SJSA1 (cell line): ENCODE measurements around the gene NUAK1. TPM values are rescaled to one million over a fixed set of nuclear protein-coding genes. Genes with fewer than 3 reads are reported as not detected.

Experiments used
- DNase-seq, 2 experiments: peaks; one replicate each; pipeline ENCODE4 v3.0.0-alpha.2; 2015 to 2020; ENCODE audit warnings: low spot score in 2 of 2, low read depth in 1 of 2
- H3K27ac ChIP-seq: fragments of 250-450 bp; sonication (Bioruptor Pico); 2 replicates; pipeline ENCODE4 v1.5.1; 2020; ENCODE audit warnings: mild to moderate bottlenecking, moderate library complexity
- H3K27me3 ChIP-seq: fragments of 250-450 bp; sonication (Bioruptor Pico); replicated peaks from 2 replicates; pipeline ENCODE4 v1.5.1; 2020; ENCODE audit warnings: mild to moderate bottlenecking, moderate library complexity
- H3K36me3 ChIP-seq: fragments of 250-450 bp; sonication (Bioruptor Pico); 2 replicates; pipeline ENCODE4 v1.5.1; 2020; ENCODE audit warnings: mild to moderate bottlenecking
- H3K4me1 ChIP-seq: fragments of 250-450 bp; sonication (Bioruptor Pico); replicated peaks from 2 replicates; pipeline ENCODE4 v1.6.1; 2021; ENCODE audit warnings: mild to moderate bottlenecking
- H3K4me3 ChIP-seq: fragments of 250-450 bp; sonication (Bioruptor Pico); 2 replicates; pipeline ENCODE4 v1.5.1; 2020; ENCODE audit warnings: mild to moderate bottlenecking
- H3K9me3 ChIP-seq: fragments of 250-450 bp; sonication (Bioruptor Pico); replicated peaks from 2 replicates; pipeline ENCODE4 v1.5.1; 2020; ENCODE audit warnings: mild to moderate bottlenecking
- total RNA-seq: library from RNA; depleted of rRNA; stranded (reverse); fragments of >200 nt; shearing (Covaris generic); gene quantifications from 2 replicates; pipeline ENCODE4 v1.2.3, GENCODE V29; 2014

NUAK1 gene
- total RNA-seq, 1 experiment from 2014 or later, result 60.6 TPM

DNA sequence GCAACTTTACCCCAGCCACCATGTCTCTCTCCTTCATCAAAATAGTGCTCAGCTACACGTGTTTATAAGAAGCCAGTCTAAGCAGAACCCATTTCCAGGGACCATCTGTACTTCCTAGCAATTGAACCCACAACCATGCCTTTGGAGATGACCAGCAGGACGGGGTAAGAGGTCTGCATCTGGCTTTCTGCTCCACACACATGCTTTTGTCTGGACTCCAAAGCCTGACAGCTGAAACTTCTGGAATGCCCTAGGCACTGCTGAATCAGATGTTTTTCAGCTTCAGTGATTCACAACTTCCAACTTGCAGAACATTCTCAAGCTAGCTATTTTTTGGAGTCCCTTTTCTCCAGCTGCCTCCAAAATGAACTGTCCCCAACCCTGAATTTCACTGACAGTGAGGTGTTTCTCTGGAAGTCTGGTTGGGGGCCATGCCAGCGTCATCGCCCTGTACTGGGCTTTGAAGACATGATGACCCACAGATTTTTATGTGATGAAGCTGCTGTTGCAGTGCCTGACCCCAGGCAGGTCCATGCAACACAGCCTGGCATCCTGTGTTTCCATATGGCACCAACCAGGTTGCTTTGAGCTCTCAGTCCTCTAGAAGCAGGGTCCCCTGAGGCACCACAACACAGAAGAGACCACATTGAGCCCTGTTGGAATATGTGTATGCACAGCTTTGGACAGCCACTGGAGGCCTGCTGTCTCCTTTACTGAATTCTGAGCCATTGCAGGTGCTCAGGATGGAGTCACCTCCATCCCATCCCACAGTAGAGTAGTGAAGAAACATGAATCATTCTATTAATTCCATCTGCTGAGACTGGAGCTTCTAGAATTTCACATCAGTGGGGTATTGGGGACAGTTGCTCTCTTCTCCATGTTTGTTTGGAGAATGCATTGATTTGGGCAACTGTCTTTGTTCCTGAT is 80.2 kb downstream of the NUAK1 start:
- no peak for DNase-seq
- H3K36me3 ChIP-seq, result peaks cover 12% of the 10 kb centered on the region
- H3K4me3 ChIP-seq, result no peak overlapping the region
- H3K9me3 ChIP-seq, result no peaks in the 10 kb centered on the region
- no peaks in the 10 kb centered on the region for H3K4me1 ChIP-seq
- no peak overlapping the region for H3K27ac ChIP-seq
- no peaks in the 10 kb centered on the region for H3K27me3 ChIP-seq

DNA sequence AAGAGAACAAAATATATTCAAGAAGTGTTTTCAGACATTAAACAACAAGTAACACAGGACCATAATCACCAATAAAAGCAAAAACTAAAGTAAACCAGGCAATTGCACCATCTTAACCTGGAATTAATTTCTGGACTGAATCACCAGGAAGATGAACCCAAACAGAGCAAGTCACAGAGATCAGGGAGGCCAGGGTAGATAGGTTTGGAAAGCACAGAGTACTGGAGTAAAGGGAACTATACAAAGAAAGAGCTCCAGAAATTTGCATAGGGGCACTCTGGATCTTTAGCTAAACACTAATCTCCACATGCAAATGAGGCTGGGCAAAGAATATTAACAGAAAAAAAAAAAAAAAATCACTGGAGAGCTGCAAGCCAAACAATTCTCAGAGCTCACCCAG is 84.7 kb downstream of the NUAK1 start:
- no peak for DNase-seq
- no peaks in the 10 kb centered on the region for H3K27me3 ChIP-seq
- no peaks in the 10 kb centered on the region for H3K9me3 ChIP-seq
- peaks cover 9% of the 10 kb centered on the region for H3K4me1 ChIP-seq
- H3K27ac ChIP-seq, result no peak overlapping the region
- no peaks in the 10 kb centered on the region for H3K36me3 ChIP-seq
- no peak overlapping the region for H3K4me3 ChIP-seq

DNA sequence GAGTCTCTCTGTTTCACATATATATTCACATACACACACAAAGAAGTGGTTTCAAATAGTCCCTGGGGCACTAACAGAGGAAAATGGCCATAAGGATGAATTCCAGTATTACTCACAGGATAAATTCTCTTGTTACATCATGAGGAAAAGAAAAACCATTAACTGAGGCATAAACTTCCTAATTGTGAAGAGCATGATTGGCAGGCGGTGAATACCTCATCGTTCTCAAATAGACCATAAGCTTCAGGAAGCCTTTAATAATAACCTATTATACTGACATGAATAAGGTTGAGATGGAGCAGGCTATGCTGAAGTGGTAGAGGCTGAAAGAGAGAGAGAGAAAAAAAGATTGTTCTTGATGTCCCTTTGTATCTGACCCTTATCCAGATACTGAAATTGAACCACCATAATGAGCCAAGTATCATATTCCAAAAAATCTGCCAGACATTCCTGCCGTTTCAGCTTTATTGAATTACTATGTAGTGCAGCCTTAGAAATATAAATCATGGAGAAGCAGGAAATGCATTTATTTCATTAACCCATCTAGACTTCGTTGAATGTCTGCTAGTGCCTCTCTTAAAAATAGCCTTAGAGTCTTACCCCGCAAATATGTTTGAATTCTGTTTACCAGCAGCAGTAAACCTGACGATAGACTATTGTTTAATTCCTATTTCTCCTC is 86.8 kb downstream of the NUAK1 start:
- H3K9me3 ChIP-seq, result no peaks in the 10 kb centered on the region
- DNase-seq, result no peak
- no peaks in the 10 kb centered on the region for H3K36me3 ChIP-seq
- H3K4me1 ChIP-seq, result peaks cover 9% of the 10 kb centered on the region
- no peak overlapping the region for H3K4me3 ChIP-seq
- H3K27ac ChIP-seq, result no peak overlapping the region
- H3K27me3 ChIP-seq, result no peaks in the 10 kb centered on the region

DNA sequence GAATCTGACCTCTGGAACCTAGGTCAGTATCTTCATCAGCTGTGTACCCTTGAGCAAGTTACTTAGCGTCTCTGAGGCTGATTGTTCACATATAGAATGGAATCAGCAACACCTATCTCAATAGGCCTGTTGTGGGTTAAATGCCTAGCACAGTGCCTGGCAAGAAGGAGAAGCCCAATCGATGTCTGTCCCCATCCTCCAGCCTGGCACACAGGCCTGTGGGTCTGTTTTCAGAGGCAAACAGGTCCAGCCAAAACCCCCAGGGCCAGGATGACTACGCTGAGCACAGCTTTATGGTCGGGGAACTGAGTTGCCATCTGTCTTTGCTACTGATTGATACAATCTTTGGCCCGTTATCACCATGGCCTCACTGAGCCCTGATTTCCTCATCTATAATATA is 89.2 kb downstream of the NUAK1 start:
- no peak for DNase-seq
- H3K36me3 ChIP-seq, result no peaks in the 10 kb centered on the region
- no peaks in the 10 kb centered on the region for H3K9me3 ChIP-seq
- H3K27ac ChIP-seq, result no peak overlapping the region
- no peak overlapping the region for H3K4me3 ChIP-seq
- peaks cover 18% of the 10 kb centered on the region for H3K4me1 ChIP-seq
- no peaks in the 10 kb centered on the region for H3K27me3 ChIP-seq

DNA sequence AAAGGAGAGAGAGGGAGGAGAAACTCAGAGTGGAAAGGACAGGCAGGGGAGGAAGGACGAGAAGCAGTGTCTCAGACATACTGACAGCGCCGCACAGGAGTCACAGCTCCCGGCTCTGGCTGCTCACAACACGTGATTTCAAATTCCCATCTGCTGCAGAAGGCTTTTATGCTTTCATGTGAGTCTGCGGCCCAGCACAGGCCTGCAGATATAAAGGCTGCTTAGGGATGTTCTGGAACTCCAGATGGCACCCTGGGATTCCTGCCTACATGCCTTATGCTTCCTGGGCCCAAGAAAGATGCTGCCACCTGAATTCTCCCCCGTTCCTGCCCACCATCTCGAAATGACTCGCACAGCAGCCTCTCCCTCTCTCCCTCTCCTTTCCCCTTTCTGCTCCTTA is 89.6 kb downstream of the NUAK1 start:
- Histone ChIP-seq H3K4me1 (peaks cover 20% of the 10 kb centered on the region), H3K9me3 (no peaks in the 10 kb centered on the region), H3K27me3 (no peaks in the 10 kb centered on the region), H3K27ac (no peak overlapping the region), H3K4me3 (no peak overlapping the region), H3K36me3 (no peaks in the 10 kb centered on the region)
- DNase-seq, result no peak

DNA sequence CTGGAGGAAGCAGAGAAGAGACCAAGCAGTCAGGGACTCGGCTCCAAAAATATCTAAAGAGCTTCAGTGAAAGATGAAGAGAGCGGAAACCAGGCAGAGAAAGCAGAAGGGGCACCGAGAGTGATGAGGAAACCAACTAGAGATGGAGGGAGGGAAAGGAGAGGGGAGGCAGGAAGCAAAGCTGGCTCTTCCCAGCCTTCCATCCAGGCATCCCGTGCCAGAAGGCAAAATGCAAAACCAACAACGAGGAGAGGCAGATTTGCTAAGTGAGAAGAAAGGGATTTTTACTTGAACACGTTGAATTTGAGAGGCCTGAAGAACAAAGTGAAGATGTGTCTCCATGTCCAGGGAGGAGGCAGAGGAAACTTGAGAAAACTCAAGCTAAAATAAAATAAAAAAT is 90.1 kb downstream of the NUAK1 start:
- Histone ChIP-seq H3K36me3 (no peaks in the 10 kb centered on the region), H3K27me3 (no peaks in the 10 kb centered on the region), H3K27ac (no peak overlapping the region), H3K4me3 (no peak overlapping the region), H3K9me3 (no peaks in the 10 kb centered on the region), H3K4me1 (peaks cover 20% of the 10 kb centered on the region)
- DNase-seq, result no peak

DNA sequence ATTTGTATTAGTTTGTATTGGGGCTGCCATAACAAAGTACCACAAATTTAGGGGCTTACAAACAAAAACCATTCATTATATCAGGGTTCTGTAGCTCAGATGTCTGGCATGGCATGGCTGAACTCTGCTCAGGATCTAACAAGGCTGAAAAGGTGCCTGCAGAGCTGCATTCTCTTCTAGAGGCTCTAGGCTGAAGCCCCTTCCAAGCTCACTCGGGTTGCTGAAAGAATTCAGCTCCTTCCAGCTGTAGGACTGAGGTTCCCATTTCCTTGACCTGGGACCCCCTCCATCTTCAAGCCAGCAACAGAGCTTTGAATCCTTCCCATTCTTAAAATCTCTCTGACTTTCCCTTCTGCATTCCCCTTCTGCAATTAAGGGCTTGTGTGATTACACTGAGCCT is 90.7 kb downstream of the NUAK1 start:
- Histone ChIP-seq H3K36me3 (no peaks in the 10 kb centered on the region), H3K4me3 (no peak overlapping the region), H3K9me3 (no peaks in the 10 kb centered on the region), H3K4me1 (peaks cover 20% of the 10 kb centered on the region), H3K27me3 (no peaks in the 10 kb centered on the region), H3K27ac (no peak overlapping the region)
- DNase-seq, result no peak

DNA sequence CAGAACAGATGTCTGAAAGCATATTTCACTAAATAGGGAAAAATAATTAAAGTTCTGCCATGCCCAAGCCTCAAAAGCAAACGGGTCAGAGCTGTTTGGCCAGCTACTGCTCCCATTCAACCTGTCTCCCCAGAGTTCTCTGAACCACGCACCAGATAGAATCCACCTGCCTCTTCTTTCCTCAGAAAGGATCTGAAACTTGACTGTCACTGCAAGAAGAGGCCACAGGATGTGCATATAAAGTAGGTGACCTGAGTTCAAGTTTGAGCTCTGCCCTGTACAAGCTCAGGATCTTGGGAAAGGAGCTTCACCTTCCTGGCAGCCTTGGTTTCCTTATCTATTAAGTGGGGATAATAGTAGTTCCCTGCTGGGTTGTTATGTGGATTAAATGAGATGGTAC is 91.8 kb downstream of the NUAK1 start:
- H3K4me3 ChIP-seq, result no peak overlapping the region
- H3K36me3 ChIP-seq, result no peaks in the 10 kb centered on the region
- no peaks in the 10 kb centered on the region for H3K9me3 ChIP-seq
- H3K27me3 ChIP-seq, result no peaks in the 10 kb centered on the region
- H3K4me1 ChIP-seq, result peaks cover 23% of the 10 kb centered on the region
- no peak for DNase-seq
- no peak overlapping the region for H3K27ac ChIP-seq

DNA sequence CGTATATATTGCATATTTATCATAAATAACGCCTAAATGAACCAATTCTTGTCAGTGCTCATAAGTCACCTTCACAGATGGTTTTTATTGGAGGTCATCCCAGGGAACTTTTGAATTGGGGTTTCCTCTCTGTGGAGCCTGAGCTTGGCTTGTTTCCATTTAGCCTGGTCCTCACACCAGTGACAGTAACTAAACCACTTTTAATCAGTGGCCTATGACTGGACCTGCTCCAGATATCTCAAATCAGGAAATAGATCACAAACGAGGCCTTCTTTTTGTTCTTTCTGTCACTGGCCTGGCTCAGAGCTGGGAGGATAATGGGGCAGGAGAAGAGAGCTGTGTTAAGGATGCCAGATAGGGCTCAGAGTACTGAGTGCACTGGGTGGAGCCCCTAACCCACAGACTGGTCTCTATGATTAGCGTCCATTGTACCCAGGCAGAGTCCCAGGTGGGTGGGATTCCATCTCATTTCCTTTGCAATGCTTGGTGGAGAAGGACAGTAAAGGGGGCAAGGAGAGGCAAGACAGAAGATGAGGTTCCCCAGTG is 92.4 kb downstream of the NUAK1 start:
- Histone ChIP-seq H3K9me3 (no peaks in the 10 kb centered on the region), H3K4me1 (peaks cover 21% of the 10 kb centered on the region), H3K27ac (no peak overlapping the region), H3K27me3 (no peaks in the 10 kb centered on the region), H3K36me3 (no peaks in the 10 kb centered on the region), H3K4me3 (no peak overlapping the region)
- no peak for DNase-seq

DNA sequence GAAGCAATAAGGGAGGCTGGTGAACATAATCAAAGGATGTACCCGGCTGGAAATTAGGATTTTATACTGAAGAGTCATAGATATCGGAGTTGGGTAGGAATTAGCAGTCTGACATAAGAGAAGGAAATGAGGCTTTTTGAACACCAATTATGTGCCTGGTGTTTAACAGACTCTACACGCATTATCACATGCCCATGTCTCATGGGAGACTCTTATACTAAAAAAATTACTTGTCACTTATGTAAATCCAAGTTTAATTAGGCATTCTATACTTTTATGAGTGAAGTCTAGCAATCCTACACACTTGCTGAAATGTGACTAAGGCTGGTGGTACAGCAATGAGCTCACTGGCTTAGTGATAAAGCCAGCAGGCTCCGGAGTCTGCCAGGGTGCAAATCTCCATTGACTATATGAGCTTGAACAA is 93.5 kb downstream of the NUAK1 start:
- Histone ChIP-seq H3K27me3 (no peaks in the 10 kb centered on the region), H3K4me3 (no peak overlapping the region), H3K4me1 (peaks cover 21% of the 10 kb centered on the region), H3K36me3 (no peaks in the 10 kb centered on the region), H3K27ac (peak overlapping the region; percentile 20; the same call in 1 of the 2 replicates), H3K9me3 (no peaks in the 10 kb centered on the region)
- DNase-seq, result no peak

DNA sequence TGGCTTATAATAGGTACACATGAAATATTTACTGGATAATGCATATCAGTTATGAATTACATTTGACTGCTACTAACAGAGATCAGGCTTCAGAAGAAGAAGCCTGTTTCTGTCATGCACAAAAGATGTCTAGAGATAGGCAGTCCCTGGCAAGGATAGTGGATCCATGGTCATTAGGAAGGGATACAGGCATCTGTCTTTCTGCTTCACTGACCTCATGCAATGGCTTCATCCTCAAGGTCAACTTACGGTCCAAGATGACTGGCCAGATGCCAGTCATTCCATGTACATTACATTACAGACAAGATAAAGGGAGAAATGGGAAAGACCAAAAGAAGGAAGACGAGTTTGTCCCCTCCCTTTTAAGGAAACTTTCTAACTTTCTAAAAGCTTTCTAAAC is 94.0 kb downstream of the NUAK1 start:
- no peaks in the 10 kb centered on the region for H3K36me3 ChIP-seq
- H3K4me1 ChIP-seq, result peaks cover 21% of the 10 kb centered on the region
- peak in 1 of 2 experiments; percentile 46 for DNase-seq
- no peak overlapping the region for H3K4me3 ChIP-seq
- H3K27ac ChIP-seq, result peak overlapping the region; percentile 20; the same call in 1 of the 2 replicates
- no peaks in the 10 kb centered on the region for H3K27me3 ChIP-seq
- H3K9me3 ChIP-seq, result no peaks in the 10 kb centered on the region

DNA sequence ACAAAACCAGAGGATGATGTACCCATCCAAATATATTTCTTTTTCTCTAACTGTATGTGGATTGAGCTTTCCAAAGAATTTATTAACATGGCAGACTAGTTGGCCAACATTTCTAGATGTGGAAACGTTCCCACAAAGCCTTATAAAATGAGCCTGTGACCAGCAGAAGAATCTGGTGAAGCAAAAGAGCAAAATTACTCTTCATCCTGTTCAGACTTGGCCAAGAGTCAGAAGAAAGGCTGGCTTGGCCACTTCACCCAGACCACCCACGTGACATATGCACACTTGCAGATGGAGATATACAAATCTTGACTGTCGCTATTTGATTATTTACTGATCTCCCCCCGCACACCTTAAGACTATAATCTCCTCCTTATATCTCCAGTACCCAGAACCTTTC is 96.7 kb downstream of the NUAK1 start:
- no peaks in the 10 kb centered on the region for H3K27me3 ChIP-seq
- H3K4me3 ChIP-seq, result no peak overlapping the region
- DNase-seq, result peak; percentile 43 to 59
- peaks cover 28% of the 10 kb centered on the region for H3K4me1 ChIP-seq
- no peaks in the 10 kb centered on the region for H3K9me3 ChIP-seq
- H3K27ac ChIP-seq, result 0 out of 2 replicates have a peak overlapping the region, but pooled peaks have one; percentile 11
- H3K36me3 ChIP-seq, result no peaks in the 10 kb centered on the region

DNA sequence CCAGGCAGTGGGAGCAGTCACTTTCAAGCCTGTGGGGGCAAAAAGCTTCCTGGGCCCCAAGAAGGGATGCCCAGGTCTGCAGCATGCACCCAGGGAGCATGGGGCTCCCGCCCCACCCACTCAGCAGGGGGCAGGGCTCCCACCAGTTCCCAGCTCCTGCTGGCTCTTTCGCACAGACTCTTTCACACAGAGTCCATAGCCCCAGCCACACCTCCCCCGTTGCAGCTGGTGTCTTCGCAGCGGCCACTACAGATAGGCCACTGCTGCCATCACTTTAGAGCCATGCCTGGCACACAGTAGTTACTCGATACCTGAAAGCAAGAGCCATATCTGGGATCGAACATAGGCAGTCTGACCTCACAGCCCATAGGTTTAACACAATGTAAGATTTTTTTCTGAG is 98.2 kb downstream of the NUAK1 start:
- no peaks in the 10 kb centered on the region for H3K9me3 ChIP-seq
- H3K36me3 ChIP-seq, result no peaks in the 10 kb centered on the region
- no peak for DNase-seq
- H3K4me1 ChIP-seq, result peaks cover 28% of the 10 kb centered on the region
- H3K4me3 ChIP-seq, result no peak overlapping the region
- H3K27me3 ChIP-seq, result no peaks in the 10 kb centered on the region
- H3K27ac ChIP-seq, result no peak overlapping the region
